Measurements from ENCODE around the gene MAP2. TPM values are rescaled to one million over a fixed set of nuclear protein-coding genes. Genes with fewer than 3 reads are reported as not detected.
A peak's percentile ranks its signal among the peaks of the same experiment; 100 is the strongest.

Gene MAP2
- total RNA-seq, 4 donors from 2014 or later = 7.4 to 124 (median 59.9) TPM

GRCh38 chr2:209525331-209525730, 101.5 kb downstream of the MAP2 start:
- Histone ChIP-seq H3K9me3 (no peaks in the 10 kb centered on the region), H3K4me3 (no peak overlapping the region), H3K4me1 (peaks cover 0 to 6% (median 3%) of the 10 kb centered on the region in 3 donors), H3K36me3 (no peaks in the 10 kb centered on the region), H3K27ac (peak overlapping the region in 2 of 4 donors; percentile 21 to 47), H3K27me3 (no peaks in the 10 kb centered on the region)
- ATAC-seq = no peak
- 31 to 59% methylated on average over 3 of the region's 3 CpGs for WGBS, 2 donors (ENCODE audit: low coverage in 1 of 2)
- TF ChIP-seq CTCF (IDR thresholded peaks at IDR 0.05) (no peak), EP300 (IDR thresholded peaks at IDR 0.05) (no peak), POLR2A (IDR thresholded peaks at IDR 0.05) (no peak), POLR2AphosphoS5 (IDR thresholded peaks at IDR 0.05) (no peak)

- no peaks in the 10 kb centered on the region for H3K9me3 ChIP-seq
- ATAC-seq = peak; percentile 39
- peak overlapping the region in 2 of 4 donors; percentile 21 to 47 for H3K27ac ChIP-seq
- H3K4me3 ChIP-seq = peak overlapping the region in 1 of 2 donors; percentile 2
- no peak for TF ChIP-seq POLR2A (IDR thresholded peaks at IDR 0.05)
- TF ChIP-seq POLR2AphosphoS5 (IDR thresholded peaks at IDR 0.05) = peak; percentile 61
- H3K36me3 ChIP-seq = no peaks in the 10 kb centered on the region
- no peaks in the 10 kb centered on the region for H3K27me3 ChIP-seq
- H3K4me1 ChIP-seq = peaks cover 0 to 6% (median 3%) of the 10 kb centered on the region in 3 donors
Observed at GRCh38 chr2:209525834-209526281, 102.0 kb downstream of the MAP2 start.

- no peaks in the 10 kb centered on the region for H3K27me3 ChIP-seq
- TF ChIP-seq CTCF (IDR thresholded peaks at IDR 0.05) (no peak), EP300 (IDR thresholded peaks at IDR 0.05) (no peak), POLR2A (IDR thresholded peaks at IDR 0.05) (no peak), POLR2AphosphoS5 (IDR thresholded peaks at IDR 0.05) (no peak)
- H3K4me1 ChIP-seq = peaks cover 0 to 6% (median 3%) of the 10 kb centered on the region in 3 donors
- no peaks in the 10 kb centered on the region for H3K9me3 ChIP-seq
- H3K4me3 ChIP-seq = peak overlapping the region in 1 of 2 donors; percentile 2
- H3K27ac ChIP-seq = peak overlapping the region in 3 of 4 donors; percentile 21 to 47 (median 36)
- H3K36me3 ChIP-seq = no peaks in the 10 kb centered on the region
- no peak for ATAC-seq
- 5 to 50% methylated on average over 1 of the region's 1 CpG for WGBS, 2 donors (ENCODE audit: low coverage in 1 of 2)
Observed at GRCh38 chr2:209526561-209526960, 102.7 kb downstream of the MAP2 start.

- TF ChIP-seq POLR2A (IDR thresholded peaks at IDR 0.05) (no peak), CTCF (IDR thresholded peaks at IDR 0.05) (no peak), EP300 (IDR thresholded peaks at IDR 0.05) (no peak), POLR2AphosphoS5 (IDR thresholded peaks at IDR 0.05) (no peak)
- no peak for ATAC-seq
- 80 to 81% methylated on average over 1 to 3 of the region's 3 CpGs for whole genome bisulfite sequencing, 2 donors (ENCODE audit: low coverage in 1 of 2)
- Histone ChIP-seq H3K27ac (no peak overlapping the region), H3K27me3 (no peaks in the 10 kb centered on the region), H3K36me3 (no peaks in the 10 kb centered on the region), H3K4me1 (peaks cover 0 to 6% (median 3%) of the 10 kb centered on the region in 3 donors), H3K9me3 (no peaks in the 10 kb centered on the region), H3K4me3 (no peak overlapping the region)
Observed at GRCh38 chr2:209529579-209529978, 105.7 kb downstream of the MAP2 start.

- Histone ChIP-seq H3K9me3 (no peaks in the 10 kb centered on the region), H3K4me3 (no peak overlapping the region), H3K4me1 (no peaks in the 10 kb centered on the region), H3K36me3 (no peaks in the 10 kb centered on the region), H3K27ac (no peak overlapping the region), H3K27me3 (no peaks in the 10 kb centered on the region)
- TF ChIP-seq CTCF (IDR thresholded peaks at IDR 0.05) (no peak), POLR2AphosphoS5 (IDR thresholded peaks at IDR 0.05) (no peak), EP300 (IDR thresholded peaks at IDR 0.05) (no peak), POLR2A (IDR thresholded peaks at IDR 0.05) (no peak)
- 88 to 100% methylated on average over 2 of the region's 2 CpGs for WGBS, 2 donors (ENCODE audit: low coverage in 1 of 2)
- ATAC-seq = no peak
Observed at GRCh38 chr2:209532321-209532720, 108.5 kb downstream of the MAP2 start.
